Stimulated activated CD8-positive, alpha-beta memory T cell treated with anti-CD3 and anti-CD28 coated beads, Interleukin-7, amount 100 ng/mL, for 48 hours (primary cell): ENCODE results near the gene ATRX.
"Not testable (repeated sequence)": the region's sequence is repeated elsewhere in the genome, so short reads cannot be mapped to it uniquely, and the experiment has no call there.

Experiments used
- DNase-seq, 2 donors: peaks; one replicate each; pipeline ENCODE4 v3.0.0-alpha.2; 2020; ENCODE audit warnings: low read depth in 1 of 2; ENCODE audit errors: extremely low read depth in 1 of 2

Gene ATRX

DNA sequence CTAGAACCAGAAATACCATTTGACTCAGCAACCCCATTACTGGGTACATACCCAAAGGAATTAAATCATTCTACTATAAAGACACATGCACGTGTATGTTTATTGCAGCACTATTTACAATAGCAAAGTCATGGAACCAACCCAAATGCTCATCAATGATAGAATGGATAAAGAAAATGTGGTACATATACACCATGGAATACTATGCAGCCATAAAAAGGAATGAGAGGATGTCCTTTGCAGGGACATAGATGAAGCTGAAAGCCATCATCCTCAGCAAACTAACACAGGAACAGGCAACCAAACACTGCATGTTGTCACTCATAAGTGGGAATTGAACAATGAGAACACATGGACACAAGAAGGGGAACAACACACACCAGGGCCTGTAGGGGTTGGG, 285.9 kb downstream of the ATRX start:
- not testable (repeated sequence) for DNase-seq

- DNase-seq: no peak
These were observed 292.1 kb downstream of the ATRX start for GRCh38 chrX:77493677-77494553.

DNA sequence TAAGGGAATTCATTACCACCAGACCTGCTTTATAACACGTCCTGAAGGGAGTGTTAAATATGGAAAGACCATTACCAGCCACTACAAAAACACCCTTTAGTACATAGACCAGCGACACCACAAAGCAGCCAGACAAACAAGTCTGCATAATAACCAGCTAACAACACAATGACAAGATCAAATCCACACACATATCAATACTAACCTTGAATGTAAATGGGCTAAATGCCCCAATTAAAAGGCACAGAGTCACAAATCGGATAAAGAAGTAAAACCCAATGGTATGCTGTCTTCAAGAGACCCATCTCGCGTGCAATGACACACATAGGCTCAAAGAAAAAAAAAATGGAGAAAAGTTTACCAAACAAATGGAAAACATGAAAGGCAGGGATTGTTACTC, 302.0 kb downstream of the ATRX start:
- no peak for DNase-seq

DNA sequence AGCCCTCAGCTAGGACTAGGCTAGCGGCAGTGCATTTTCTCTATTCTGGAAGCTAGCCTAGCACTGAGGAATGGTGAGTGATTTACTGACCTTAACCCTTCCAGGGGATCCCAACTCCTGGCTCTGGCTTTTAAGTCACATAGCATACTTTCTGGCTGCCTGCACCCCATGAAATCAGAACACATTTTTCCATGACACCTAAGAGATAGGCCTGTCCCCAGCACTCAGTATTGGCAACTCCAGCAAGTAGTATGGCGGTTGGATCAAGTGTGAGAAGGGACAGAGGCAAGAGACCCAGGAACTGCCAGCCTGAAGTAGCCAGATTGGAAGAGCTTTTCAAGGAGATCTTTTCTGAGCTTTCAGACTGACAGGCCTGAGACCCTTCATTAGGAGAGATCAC, 330.6 kb downstream of the ATRX start:
- no peak for DNase-seq
